NB4 (cell line): ENCODE data around the gene CBFA2T2.

Experiments
- CTCF ChIP-seq: IDR thresholded peaks from one replicate; pipeline ENCODE4 v1.5.1; 2012; ENCODE audit warnings: low read depth, low read length
- MAX ChIP-seq: IDR thresholded peaks from 2 replicates; pipeline ENCODE4 v1.6.1; 2011; ENCODE audit warnings: low read depth, low read length
- MYC ChIP-seq: IDR thresholded peaks from 2 replicates; pipeline ENCODE4 v1.6.1; 2011; ENCODE audit warnings: low read depth, low read length
- POLR2A ChIP-seq: IDR thresholded peaks from 2 replicates; pipeline ENCODE4 v1.6.1; 2011; ENCODE audit warnings: mild to moderate bottlenecking; ENCODE audit not compliant: insufficient read length; ENCODE audit errors: extremely low read depth

GRCh38 chr20:33560026-33560425, 70.1 kb downstream of the CBFA2T2 start:
- TF ChIP-seq POLR2A (no peak), CTCF (no peak), MYC (no peak), MAX (no peak)
